HS-5 (cell line): ENCODE data around the gene NKD1.

Experiments used
- DNase-seq: peaks from one replicate; pipeline ENCODE4 v3.0.0-alpha.2; 2012; ENCODE audit warnings: low read depth

Gene NKD1

GRCh38 chr16:50599494-50599893 lies 51.3 kb downstream of the NKD1 start:
- no peak for DNase-seq

GRCh38 chr16:50600582-50601283 lies 52.5 kb downstream of the NKD1 start:
- no peak for DNase-seq

- no peak for DNase-seq
These were observed 53.1 kb downstream of the NKD1 start for GRCh38 chr16:50601341-50601740.

DNA sequence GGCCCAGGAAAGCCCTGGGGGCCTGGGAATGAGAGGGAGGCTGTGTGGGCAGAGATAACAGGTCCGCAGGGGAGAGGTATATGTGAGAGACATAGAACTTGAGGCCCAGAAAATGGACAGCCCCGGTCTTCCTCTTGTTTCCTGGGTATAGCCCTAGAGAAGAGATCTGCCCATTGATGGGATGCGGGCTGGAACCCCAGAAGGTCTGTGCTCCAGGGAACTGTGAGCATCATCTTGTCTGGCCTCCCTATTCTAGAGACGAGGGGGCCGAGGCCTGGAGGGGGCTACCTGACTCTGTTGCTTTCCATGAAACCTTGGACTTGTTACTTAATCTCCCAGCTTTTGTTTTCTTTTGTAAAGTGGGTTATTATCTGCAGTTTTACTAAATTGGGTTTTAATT lies 53.9 kb downstream of the NKD1 start:
- no peak for DNase-seq

GRCh38 chr16:50602531-50603205 lies 54.5 kb downstream of the NKD1 start:
- DNase-seq = no peak

GRCh38 chr16:50603206-50604064 lies 55.2 kb downstream of the NKD1 start:
- no peak for DNase-seq

- no peak for DNase-seq
These were observed 55.8 kb downstream of the NKD1 start for GRCh38 chr16:50604065-50604418.

- no peak for DNase-seq
These were observed 56.4 kb downstream of the NKD1 start for GRCh38 chr16:50604610-50605009.

GRCh38 chr16:50605733-50606430 lies 57.7 kb downstream of the NKD1 start:
- no peak for DNase-seq

DNA sequence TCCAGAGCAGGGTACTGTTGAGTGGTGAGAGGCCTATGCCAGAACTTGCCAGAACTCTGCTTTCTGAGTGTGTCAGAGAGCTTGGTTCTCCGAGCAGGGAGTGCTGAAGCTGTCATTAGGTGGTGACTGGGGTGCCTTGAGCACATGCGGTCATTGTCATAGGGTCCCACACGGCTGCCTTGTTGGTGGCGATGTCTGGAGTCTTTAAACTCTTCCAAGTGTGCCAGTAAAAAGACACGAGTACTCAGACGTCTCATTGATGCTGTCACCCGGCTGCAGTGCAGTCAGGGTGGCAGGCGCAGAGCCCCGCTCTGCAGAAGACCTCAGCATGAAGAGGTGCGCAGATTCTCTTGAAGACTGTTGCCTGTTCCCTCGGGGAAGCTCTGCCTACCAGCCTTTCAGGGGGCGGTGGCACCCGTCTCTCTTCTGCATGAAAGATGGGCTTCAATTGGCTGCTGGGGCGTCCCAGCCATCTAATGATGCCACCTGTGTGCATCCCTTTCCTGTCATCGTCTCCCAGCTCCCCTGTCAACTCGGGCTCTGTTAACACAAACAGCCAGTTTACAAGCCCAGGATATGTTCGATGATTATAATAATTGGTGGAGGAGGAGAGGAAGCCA lies 58.3 kb downstream of the NKD1 start:
- DNase-seq = no peak

- no peak for DNase-seq
These were observed 58.8 kb downstream of the NKD1 start for GRCh38 chr16:50607051-50607431.

- DNase-seq = no peak
These were observed 59.3 kb downstream of the NKD1 start for GRCh38 chr16:50607447-50607846.

GRCh38 chr16:50607970-50608557 lies 59.9 kb downstream of the NKD1 start:
- DNase-seq = no peak

- DNase-seq = no peak
These were observed 60.9 kb downstream of the NKD1 start for GRCh38 chr16:50609049-50609448.

DNA sequence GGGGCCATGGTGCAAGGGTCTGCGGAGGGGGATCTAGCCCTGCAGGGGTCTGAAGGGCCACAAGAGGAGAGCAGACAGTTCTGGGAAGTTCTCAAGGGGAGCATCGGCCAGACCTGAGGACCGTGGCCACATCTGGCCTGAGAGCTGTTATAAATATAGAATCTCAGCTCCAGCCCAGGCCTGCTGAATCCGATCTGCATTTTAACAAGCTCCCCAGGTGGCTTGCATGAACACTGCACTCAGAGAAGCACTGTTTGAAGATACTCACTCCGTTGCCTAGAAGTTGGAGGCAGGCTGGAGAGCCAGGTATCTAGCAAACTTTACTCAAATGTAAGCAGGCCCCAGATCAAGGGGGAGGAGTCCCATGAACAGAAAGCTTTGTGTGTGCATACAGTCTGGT lies 61.3 kb downstream of the NKD1 start:
- DNase-seq = no peak

- no peak for DNase-seq
These were observed 62.4 kb downstream of the NKD1 start for GRCh38 chr16:50610331-50611262.

- peak; percentile 2 for DNase-seq
These were observed 63.2 kb downstream of the NKD1 start for GRCh38 chr16:50611332-50611934.

- no peak for DNase-seq
These were observed 64.0 kb downstream of the NKD1 start for GRCh38 chr16:50611995-50612848.

GRCh38 chr16:50612849-50613198 lies 64.6 kb downstream of the NKD1 start:
- DNase-seq = no peak
